Caco-2 (cell line): ENCODE data around the gene COPZ1. TPM values are rescaled to one million over a fixed set of nuclear protein-coding genes. Genes with fewer than 3 reads are reported as not detected.
A peak's percentile ranks its signal among the peaks of the same experiment; 100 is the strongest.

Experiments
- BruUV-seq: library from RNA; stranded (reverse); fragments of 400-500 nt; replicated peaks from 2 replicates; lab custom pipeline; 2021; lab: Mats Ljungman, UMichigan
- CTCF ChIA-PET: fragments of 300-600 bp; sonication (Branson Sonifier 250); formaldehyde crosslinking; loops from one replicate; lab custom pipeline; 2022; ENCODE audit warnings: antibody characterized with exemption; lab: Charles Lee
- POLR2A ChIA-PET: fragments of 300-600 bp; sonication (Branson Sonifier 250); formaldehyde crosslinking; loops from one replicate; lab custom pipeline; 2022; ENCODE audit warnings: antibody characterized with exemption; lab: Charles Lee
- DNase-seq, 2 experiments: peaks; one replicate each; pipeline versions ENCODE4 v3.0.0 to v3.0.0-alpha.2; 2020 to 2022
- H3K27me3 ChIP-seq: replicated peaks from 2 replicates; pipeline ENCODE4 v1.6.0; 2011; ENCODE audit warnings: low read length; ENCODE audit not compliant: control insufficient read depth, insufficient read depth
- H3K36me3 ChIP-seq: 2 replicates; pipeline ENCODE4 v1.5.1; 2011; ENCODE audit warnings: low read length; ENCODE audit not compliant: control insufficient read depth, insufficient read depth
- H3K4me1 ChIP-seq: fragments of 250-450 bp; sonication (Bioruptor Pico); 2 replicates; pipeline ENCODE4 v1.5.1; 2020; ENCODE audit warnings: mild to moderate bottlenecking
- H3K4me3 ChIP-seq: 2 replicates; pipeline ENCODE4 v1.5.1; 2011; ENCODE audit warnings: low read depth, mild to moderate bottlenecking, control low read depth, low read length
- H3K9me3 ChIP-seq: fragments of 250-450 bp; sonication (Bioruptor Pico); 2 replicates; pipeline ENCODE4 v1.5.1; 2020; ENCODE audit warnings: mild to moderate bottlenecking, moderate library complexity
- H3K27ac Mint-ChIP-seq: one replicate; pipeline ENCODE4 v1.8.0; 2022; ENCODE audit warnings: mixed read lengths; ENCODE audit not compliant: unreplicated experiment
- H3K27me3 Mint-ChIP-seq: one replicate; pipeline ENCODE4 v1.8.0; 2022; ENCODE audit warnings: mixed read lengths; ENCODE audit not compliant: insufficient read depth, unreplicated experiment
- H3K36me3 Mint-ChIP-seq: one replicate; pipeline ENCODE4 v1.8.0; 2022; ENCODE audit warnings: mild to moderate bottlenecking, mixed read lengths; ENCODE audit not compliant: insufficient read depth, unreplicated experiment
- H3K4me1 Mint-ChIP-seq: one replicate; pipeline ENCODE4 v1.8.0; 2022; ENCODE audit warnings: low read depth, mixed read lengths; ENCODE audit not compliant: unreplicated experiment
- H3K4me3 Mint-ChIP-seq: one replicate; pipeline ENCODE4 v1.8.0; 2022; ENCODE audit warnings: mild to moderate bottlenecking, moderate library complexity, mixed read lengths; ENCODE audit not compliant: unreplicated experiment
- H3K9me3 Mint-ChIP-seq: one replicate; pipeline ENCODE4 v1.8.0; 2022; ENCODE audit warnings: mixed read lengths; ENCODE audit not compliant: unreplicated experiment
- intact Hi-C: fragments of 100-400 bp; cut with micrococcal nuclease; formaldehyde crosslinking; loops from one replicate; pipeline ENCODE4 v1.10.0; 2022; ENCODE audit not compliant: unreplicated experiment
- total RNA-seq: library from RNA; stranded (reverse); gene quantifications from 2 replicates; pipeline ENCODE4 v1.2.3, GENCODE V29; 2022
- TF ChIP-seq, protein P1 (sequence below), 2 experiments: fragments of 200-600 bp in 1 of 2; IDR thresholded peaks; 1 replicate in 1 of 2; 2 replicates in 1 of 2; pipeline versions ENCODE4 v1.5.1 to v1.8.0; 2011 to 2022; ENCODE audit warnings: antibody characterized with exemption in 1 of 2, control low read depth in 1 of 2, inconsistent platforms in 1 of 2, low read depth in 1 of 2, low read length in 1 of 2, mild to moderate bottlenecking in 1 of 2, moderate library complexity in 1 of 2; ENCODE audit not compliant: insufficient read depth in 1 of 2, severe bottlenecking in 1 of 2, unreplicated experiment in 1 of 2

COPZ1 gene
- total RNA-seq, 1 experiment from 2014 or later, result 129 TPM

DNA sequence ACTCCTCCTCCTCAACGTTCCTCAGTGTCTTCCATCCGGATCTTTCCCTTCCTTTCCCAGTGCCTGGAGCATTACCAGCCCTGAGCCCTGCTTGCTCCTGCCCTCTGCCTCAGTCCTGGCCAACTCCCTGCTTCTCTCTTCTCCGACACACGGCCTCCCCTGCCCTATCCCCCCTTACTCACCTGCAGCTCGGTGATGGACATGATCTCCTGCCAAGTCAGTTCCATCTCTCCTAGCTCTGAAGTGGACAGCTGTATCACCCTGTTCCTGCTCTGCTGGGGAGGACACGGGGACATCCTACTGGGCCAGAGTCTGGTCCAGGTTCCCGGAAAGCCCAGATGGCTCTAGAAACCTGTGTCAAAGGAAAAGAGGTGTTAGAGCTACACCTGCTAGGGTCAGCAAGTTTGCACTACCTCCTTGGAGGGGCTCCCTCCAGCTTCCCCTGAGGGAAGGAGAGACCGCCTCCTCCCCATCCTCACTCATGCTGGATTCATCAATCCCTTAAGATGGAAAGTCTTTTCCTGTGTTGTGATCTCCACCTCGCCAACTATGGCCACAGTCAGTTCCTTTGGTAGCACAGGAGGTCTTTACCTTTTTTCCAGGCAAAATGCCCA lies 29.9 kb upstream of the COPZ1 start:
- ChIA-PET CTCF (interaction anchor here (5.2 kb wide), 1 partner anchor 30 kb away, joined by 56 read pairs; the partner anchor contains the start of gene COPZ1), POLR2A (interaction anchor here (1.3 kb wide), 1 partner anchor 16 kb away, joined by 13 read pairs; no protein-coding TSS in a partner anchor)
- Mint-ChIP-seq H3K27ac (no peak overlapping the region), H3K4me3 (no peak overlapping the region), H3K27me3 (no peaks in the 10 kb centered on the region), H3K36me3 (peaks cover 2% of the 10 kb centered on the region), H3K4me1 (peaks cover 13% of the 10 kb centered on the region), H3K9me3 (no peaks in the 10 kb centered on the region)
- TF ChIP-seq, protein P1, sequence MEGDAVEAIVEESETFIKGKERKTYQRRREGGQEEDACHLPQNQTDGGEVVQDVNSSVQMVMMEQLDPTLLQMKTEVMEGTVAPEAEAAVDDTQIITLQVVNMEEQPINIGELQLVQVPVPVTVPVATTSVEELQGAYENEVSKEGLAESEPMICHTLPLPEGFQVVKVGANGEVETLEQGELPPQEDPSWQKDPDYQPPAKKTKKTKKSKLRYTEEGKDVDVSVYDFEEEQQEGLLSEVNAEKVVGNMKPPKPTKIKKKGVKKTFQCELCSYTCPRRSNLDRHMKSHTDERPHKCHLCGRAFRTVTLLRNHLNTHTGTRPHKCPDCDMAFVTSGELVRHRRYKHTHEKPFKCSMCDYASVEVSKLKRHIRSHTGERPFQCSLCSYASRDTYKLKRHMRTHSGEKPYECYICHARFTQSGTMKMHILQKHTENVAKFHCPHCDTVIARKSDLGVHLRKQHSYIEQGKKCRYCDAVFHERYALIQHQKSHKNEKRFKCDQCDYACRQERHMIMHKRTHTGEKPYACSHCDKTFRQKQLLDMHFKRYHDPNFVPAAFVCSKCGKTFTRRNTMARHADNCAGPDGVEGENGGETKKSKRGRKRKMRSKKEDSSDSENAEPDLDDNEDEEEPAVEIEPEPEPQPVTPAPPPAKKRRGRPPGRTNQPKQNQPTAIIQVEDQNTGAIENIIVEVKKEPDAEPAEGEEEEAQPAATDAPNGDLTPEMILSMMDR (IDR thresholded peaks at IDR 0.05; ENCODE audit: insufficient read depth in 1 of 2, low read depth in 1 of 2, low read length in 1 of 2, severe bottlenecking in 1 of 2, unreplicated experiment in 1 of 2), result no peak
- no TSS peak for BruUV-seq
- H3K9me3 ChIP-seq, result no peaks in the 10 kb centered on the region
- H3K27me3 ChIP-seq, result no peaks in the 10 kb centered on the region
- no peaks in the 10 kb centered on the region; the same call in 1 of the 2 replicates for H3K36me3 ChIP-seq
- H3K4me3 ChIP-seq, result no peak overlapping the region
- DNase-seq, result no peak
- H3K4me1 ChIP-seq, result peaks cover 14% of the 10 kb centered on the region
- intact Hi-C loops, result loop anchor here (1.0 kb wide), 2 partner anchors 29 to 66 kb away; no protein-coding TSS in a partner anchor

DNA sequence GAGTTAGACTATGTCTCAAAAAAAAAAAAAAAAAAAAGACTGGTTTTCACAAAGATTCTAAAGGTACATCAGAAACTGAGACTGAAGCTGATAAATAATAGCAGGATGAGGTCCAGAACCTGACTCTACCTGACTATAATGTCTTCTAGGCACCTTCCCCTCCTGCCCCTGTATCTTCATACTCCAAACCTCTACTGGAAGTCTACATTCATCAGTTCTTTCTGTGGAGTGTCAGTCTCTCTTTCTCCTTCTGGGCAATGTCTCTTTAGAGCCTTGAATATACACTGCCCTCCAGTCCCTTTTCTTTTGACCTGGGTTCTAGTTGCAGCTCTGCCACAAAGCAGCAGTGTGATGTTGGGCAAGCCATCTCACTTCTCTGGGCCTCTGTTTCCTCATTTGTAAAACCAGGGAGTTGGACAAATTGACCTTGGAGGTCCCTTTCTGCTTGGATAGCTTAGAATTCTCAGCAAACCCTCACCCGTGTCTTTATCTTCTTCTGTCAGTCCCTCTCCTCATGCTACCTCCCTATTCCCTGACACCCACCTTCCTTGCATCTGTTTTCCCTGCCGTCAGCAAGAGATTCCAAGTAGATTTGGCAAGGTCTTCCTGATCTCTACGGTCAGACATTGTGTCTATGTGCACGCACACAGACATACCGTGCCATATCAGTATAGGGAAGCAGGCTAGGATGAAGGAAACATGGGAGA lies 28.4 kb upstream of the COPZ1 start:
- ChIA-PET POLR2A (interaction anchor here (0.6 to 1.3 kb wide), 2 partner anchors 17 to 68 kb away, joined by 3 to 13 read pairs; no protein-coding TSS in a partner anchor), CTCF (no interaction called here)
- Mint-ChIP-seq H3K36me3 (no peaks in the 10 kb centered on the region), H3K27ac (no peak overlapping the region), H3K27me3 (no peaks in the 10 kb centered on the region), H3K4me1 (peaks cover 17% of the 10 kb centered on the region), H3K4me3 (no peak overlapping the region), H3K9me3 (no peaks in the 10 kb centered on the region)
- intact Hi-C loops, result no loop called here
- no peaks in the 10 kb centered on the region; the same call in 1 of the 2 replicates for H3K36me3 ChIP-seq
- peaks cover 17% of the 10 kb centered on the region for H3K4me1 ChIP-seq
- no peak for DNase-seq
- no peak overlapping the region for H3K4me3 ChIP-seq
- BruUV-seq, result no TSS peak
- no peaks in the 10 kb centered on the region for H3K9me3 ChIP-seq
- TF ChIP-seq, protein P1 (IDR thresholded peaks at IDR 0.05; ENCODE audit: insufficient read depth in 1 of 2, low read depth in 1 of 2, low read length in 1 of 2, severe bottlenecking in 1 of 2, unreplicated experiment in 1 of 2), result no peak
- H3K27me3 ChIP-seq, result no peaks in the 10 kb centered on the region

DNA sequence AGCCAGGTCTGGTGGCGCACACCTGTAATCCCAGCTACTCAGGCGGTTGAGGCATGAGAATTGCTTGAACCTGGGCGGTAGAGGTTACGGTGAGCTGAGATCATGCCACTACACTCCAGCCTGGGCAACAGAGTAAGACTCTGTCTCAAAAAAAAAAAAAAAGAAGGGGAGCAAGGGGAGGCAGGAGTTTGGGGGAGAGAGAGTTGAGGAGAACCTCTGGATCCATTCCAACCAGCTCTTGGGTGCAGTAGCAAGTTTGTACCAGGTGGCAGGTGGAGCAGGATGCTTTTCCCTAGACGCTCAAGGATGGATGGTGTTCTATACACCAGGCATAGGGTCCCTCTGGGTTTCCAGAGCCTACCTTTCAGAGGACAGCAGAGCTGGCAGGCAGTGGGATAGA lies 26.0 kb upstream of the COPZ1 start:
- peaks cover 29% of the 10 kb centered on the region for H3K4me1 ChIP-seq
- peak overlapping the region; percentile 79 for H3K4me3 Mint-ChIP-seq
- POLR2A ChIA-PET, result interaction anchor here (3.5 kb wide), 1 partner anchor 19 kb away, joined by 17 read pairs; the partner anchor contains the start of genes CBX5 and HNRNPA1
- no peak for DNase-seq
- CTCF ChIA-PET, result interaction anchor here (1.1 to 4.8 kb wide), 3 partner anchors 25 to 80 kb away, joined by 3 to 28 read pairs (median 3); partner anchors contain the start of gene COPZ1
- H3K4me1 Mint-ChIP-seq, result peaks cover 36% of the 10 kb centered on the region
- no peaks in the 10 kb centered on the region for H3K36me3 ChIP-seq
- no peaks in the 10 kb centered on the region for H3K27me3 Mint-ChIP-seq
- intact Hi-C loops, result no loop called here
- no peaks in the 10 kb centered on the region for H3K9me3 ChIP-seq
- no TSS peak for BruUV-seq
- H3K4me3 ChIP-seq, result no peak overlapping the region
- no peak overlapping the region for H3K27ac Mint-ChIP-seq
- H3K27me3 ChIP-seq, result no peaks in the 10 kb centered on the region
- TF ChIP-seq, protein P1 (IDR thresholded peaks at IDR 0.05; ENCODE audit: insufficient read depth in 1 of 2, low read depth in 1 of 2, low read length in 1 of 2, severe bottlenecking in 1 of 2, unreplicated experiment in 1 of 2), result no peak
- no peaks in the 10 kb centered on the region for H3K9me3 Mint-ChIP-seq
- H3K36me3 Mint-ChIP-seq, result no peaks in the 10 kb centered on the region
